ENCODE measurements around the gene OR4D6. TPM values are rescaled to one million over a fixed set of nuclear protein-coding genes. Genes with fewer than 3 reads are reported as not detected.

OR4D6 gene
- total RNA-seq, 1 donor from 2014 or later, result not detected

DNA sequence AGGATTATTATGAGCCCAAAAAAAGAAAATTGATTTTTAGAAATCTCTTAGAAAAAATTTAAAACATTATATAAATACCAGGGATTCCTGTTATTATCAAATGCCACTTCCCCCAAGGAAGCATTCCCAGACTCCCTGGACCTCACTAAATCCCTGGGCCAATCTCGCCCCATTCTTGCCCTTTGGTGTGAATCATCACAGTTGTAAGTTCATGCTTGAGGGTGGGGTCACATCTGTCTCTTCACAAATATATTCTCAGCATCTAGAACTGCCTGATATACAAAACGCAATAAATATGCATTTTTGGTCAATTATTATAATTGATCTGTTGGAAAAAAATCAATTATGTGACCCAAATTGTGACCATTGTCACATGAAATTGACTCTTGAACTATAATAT, 8.3 kb upstream of the OR4D6 start:
- no peaks in the 10 kb centered on the region for H3K36me3 Mint-ChIP-seq (ENCODE audit: low read depth)
- intact Hi-C loops (cut with micrococcal nuclease), result no loop called here
- H3K27ac Mint-ChIP-seq, result no peak overlapping the region
- H3K4me3 Mint-ChIP-seq, result no peak overlapping the region
- DNase-seq, result peak; percentile 4
- H3K4me1 Mint-ChIP-seq, result no peaks in the 10 kb centered on the region
- H3K27me3 Mint-ChIP-seq, result peaks cover 7% of the 10 kb centered on the region
- H3K9me3 Mint-ChIP-seq, result no peaks in the 10 kb centered on the region

DNA sequence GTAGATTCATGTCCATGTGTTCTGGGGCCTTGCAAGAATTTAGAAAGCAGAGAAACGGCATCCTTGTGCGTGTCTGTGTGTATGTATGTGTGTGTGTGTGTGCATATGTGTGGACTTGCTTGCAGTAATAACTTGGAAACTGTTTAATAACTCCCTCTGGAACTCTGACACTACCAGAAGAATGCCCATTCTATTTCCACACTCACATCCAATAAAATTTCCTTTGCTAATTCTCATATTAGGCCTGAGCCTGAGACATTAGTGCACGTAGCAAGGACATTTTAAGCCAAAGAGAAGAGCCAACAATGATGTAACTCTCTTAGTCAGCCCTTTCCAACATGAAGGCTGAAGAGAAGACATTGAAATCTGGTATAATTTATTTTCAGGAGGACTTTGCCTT, 3.2 kb downstream of the OR4D6 start:
- H3K4me1 Mint-ChIP-seq, result no peaks in the 10 kb centered on the region
- H3K27ac Mint-ChIP-seq, result no peak overlapping the region
- H3K4me3 Mint-ChIP-seq, result no peak overlapping the region
- intact Hi-C loops (cut with micrococcal nuclease), result no loop called here
- H3K27me3 Mint-ChIP-seq, result peaks cover 8% of the 10 kb centered on the region
- no peaks in the 10 kb centered on the region for H3K9me3 Mint-ChIP-seq
- no peak for DNase-seq
- H3K36me3 Mint-ChIP-seq (ENCODE audit: low read depth), result no peaks in the 10 kb centered on the region

DNA sequence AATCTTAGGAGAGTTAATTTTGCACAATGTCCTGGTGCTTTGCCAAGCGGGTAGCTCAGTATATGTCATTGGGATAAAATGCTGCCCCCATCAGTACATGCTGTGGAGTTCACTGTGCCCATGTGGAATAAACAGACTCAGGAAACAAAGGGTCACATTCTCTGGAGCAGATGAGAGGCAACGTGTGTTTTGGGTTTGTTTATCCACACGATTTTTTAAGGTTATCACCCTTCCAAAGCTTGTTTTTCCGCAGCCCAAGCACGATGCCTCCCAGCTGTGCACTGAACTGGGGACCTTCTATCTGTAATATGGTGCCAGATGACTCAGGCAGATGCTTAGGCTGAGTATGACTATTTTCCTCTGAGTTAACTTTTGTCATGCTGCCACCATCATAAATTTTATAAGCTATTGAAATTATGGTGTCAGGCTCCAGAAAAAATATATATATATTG, 6.5 kb downstream of the OR4D6 start:
- no peak overlapping the region for H3K27ac Mint-ChIP-seq

DNA sequence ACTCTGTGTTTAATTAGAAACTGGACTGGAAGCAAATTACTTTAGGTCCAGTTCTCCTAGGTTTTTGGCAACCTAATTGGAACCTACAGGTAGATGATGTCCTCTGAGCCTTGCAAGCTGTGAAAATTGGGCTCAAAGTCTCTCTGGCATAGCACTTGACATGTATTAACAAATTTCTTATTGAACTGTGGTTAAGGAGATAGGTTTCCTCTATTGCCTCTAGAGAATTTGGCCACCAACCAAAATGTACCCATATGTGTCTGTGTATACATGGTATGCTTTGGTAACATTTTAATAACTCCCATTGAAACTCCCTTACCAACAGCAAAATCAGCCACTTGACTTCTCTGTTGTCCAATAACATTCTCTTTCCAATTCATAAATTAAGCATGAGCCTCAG, 16.3 kb downstream of the OR4D6 start, which contains the start of gene OR4D10:
TSS of gene OR4D10 (plus strand) at position 301 of the 400 bp plus-strand sequence. CDS start 4,115 bp downstream, outside the sequence.
- Mint-ChIP-seq H3K27ac (no peak within 1 kb of the TSS), H3K4me3 (no peak within 1 kb of the TSS), H3K4me1 (no peaks in the 10 kb centered on the region), H3K9me3 (no peaks in the 10 kb centered on the region), H3K36me3 (ENCODE audit: low read depth) (no peaks in the 10 kb centered on the region), H3K27me3 (peaks cover 4% of the 10 kb centered on the region)
- no peak for DNase-seq
- intact Hi-C loops (cut with micrococcal nuclease), result no loop called here

More for the DNA sequence above, 6.5 kb downstream of the OR4D6 start:
- Mint-ChIP-seq H3K9me3 (no peaks in the 10 kb centered on the region), H3K36me3 (ENCODE audit: low read depth) (no peaks in the 10 kb centered on the region), H3K4me1 (no peaks in the 10 kb centered on the region), H3K4me3 (no peak overlapping the region), H3K27me3 (peaks cover 9% of the 10 kb centered on the region)
- intact Hi-C loops (cut with micrococcal nuclease), result no loop called here
- no peak for DNase-seq

DNA sequence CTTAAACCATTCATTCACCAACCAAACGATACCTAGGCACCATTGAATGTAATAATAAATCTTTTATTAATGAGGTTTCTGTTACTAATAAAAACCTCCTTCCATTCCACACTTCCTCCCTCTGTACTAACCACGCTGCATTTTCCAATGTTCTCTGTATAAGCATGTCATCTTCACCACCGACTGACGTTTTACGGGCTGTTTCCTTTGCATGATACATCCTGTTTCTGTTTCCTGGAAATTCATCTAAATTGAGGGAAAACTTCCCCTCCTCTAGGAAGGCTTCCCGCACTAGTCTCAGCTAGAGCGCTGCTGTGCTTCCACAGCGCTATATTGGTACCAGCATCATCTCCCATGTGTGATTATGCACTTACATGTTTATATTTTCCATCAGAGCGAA, 18.4 kb downstream of the OR4D6 start:
- Mint-ChIP-seq H3K27me3 (peaks cover 10% of the 10 kb centered on the region), H3K4me1 (no peaks in the 10 kb centered on the region), H3K4me3 (no peak overlapping the region), H3K27ac (no peak overlapping the region), H3K36me3 (ENCODE audit: low read depth) (no peaks in the 10 kb centered on the region), H3K9me3 (no peaks in the 10 kb centered on the region)
- no peak for DNase-seq
- intact Hi-C loops (cut with micrococcal nuclease), result no loop called here

DNA sequence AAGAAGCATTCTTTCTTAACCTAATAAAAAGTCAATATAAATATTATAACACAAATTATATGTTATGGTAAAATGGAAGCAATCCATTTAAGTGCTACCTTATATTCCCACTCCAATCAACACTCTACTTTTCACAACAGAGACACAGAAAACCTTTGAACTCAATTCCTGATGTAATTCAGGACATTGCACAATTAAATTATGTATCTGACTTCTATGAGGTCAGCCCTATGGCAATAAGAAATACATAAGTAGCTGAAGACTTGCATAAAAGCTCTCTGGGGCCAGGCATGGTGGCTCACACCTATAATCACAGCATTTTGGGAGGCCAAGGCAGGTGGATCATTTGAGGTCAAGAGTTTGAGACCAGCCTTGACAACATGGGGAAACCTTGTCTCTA, 23.1 kb downstream of the OR4D6 start:
- Mint-ChIP-seq H3K4me3 (no peak overlapping the region), H3K9me3 (no peaks in the 10 kb centered on the region), H3K36me3 (ENCODE audit: low read depth) (no peaks in the 10 kb centered on the region), H3K4me1 (no peaks in the 10 kb centered on the region), H3K27ac (no peak overlapping the region), H3K27me3 (peaks cover 8% of the 10 kb centered on the region)
- no peak for DNase-seq
- intact Hi-C loops (cut with micrococcal nuclease), result no loop called here

DNA sequence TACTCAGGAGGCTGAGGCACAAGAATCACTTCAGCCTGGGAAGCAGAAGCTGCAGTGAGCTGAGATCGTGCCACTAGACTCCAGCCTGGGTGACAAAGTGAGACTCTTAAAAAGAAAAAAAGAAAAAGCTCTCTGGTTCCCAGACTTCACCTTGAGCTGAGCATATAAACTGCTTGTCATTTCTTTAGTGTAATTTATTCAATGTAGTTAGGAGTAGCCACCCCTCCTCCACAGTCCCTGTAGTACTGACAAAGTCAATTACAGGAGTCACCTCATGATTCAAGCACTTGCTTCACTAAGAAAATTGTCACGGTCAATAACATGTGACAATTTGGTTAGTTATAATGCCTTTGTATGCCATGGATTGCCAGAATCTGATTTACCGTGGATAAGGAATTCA, 23.6 kb downstream of the OR4D6 start:
- Mint-ChIP-seq H3K4me1 (no peaks in the 10 kb centered on the region), H3K27me3 (peaks cover 11% of the 10 kb centered on the region), H3K4me3 (no peak overlapping the region), H3K27ac (no peak overlapping the region), H3K9me3 (no peaks in the 10 kb centered on the region), H3K36me3 (ENCODE audit: low read depth) (no peaks in the 10 kb centered on the region)
- intact Hi-C loops (cut with micrococcal nuclease), result no loop called here
- no peak for DNase-seq

DNA sequence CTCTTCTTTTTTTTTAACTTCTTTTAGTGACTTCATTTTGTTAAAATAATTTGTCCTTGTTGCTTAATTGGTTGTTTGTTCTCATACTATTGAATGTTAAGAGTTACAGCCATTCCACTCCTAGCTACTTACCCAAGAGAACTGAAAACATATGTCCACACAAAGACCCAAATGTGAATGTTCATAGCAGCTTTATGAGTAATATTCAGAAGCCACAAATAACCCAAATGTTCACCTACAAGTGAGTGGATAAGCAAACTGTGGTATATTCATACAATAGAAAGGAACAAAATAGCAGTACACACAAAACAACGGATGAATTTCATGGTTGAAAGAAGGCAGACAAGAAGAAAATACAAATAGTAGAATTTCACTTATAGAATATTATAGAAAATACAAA, 45.2 kb downstream of the OR4D6 start:
- Mint-ChIP-seq H3K27me3 (peaks cover 12% of the 10 kb centered on the region), H3K36me3 (ENCODE audit: low read depth) (no peaks in the 10 kb centered on the region)

DNA sequence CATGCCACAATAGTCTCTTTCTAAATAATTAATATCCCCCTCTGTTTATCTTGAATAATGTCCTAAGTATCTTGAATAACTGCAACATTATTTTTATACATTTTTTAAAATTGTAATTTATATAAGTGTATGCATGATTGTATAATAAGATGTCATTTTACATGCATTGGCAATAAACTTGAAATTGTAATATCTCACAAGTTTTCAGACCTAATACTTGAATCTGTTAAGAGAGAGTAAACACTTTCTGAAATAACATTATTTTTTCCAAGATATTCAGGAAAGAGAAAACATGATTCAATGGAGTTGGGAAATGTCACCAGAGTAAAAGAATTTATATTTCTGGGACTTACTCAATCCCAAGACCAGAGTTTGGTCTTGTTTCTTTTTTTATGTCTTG, 46.5 kb downstream of the OR4D6 start, which contains the start of gene OR4D11:
TSS of gene OR4D11 (plus strand) at position 301 of the 400 bp plus-strand sequence. CDS start at position 301, 0 bp downstream.
- Mint-ChIP-seq H3K36me3 (ENCODE audit: low read depth) (no peaks in the 10 kb centered on the region), H3K27me3 (peaks cover 6% of the 10 kb centered on the region), H3K4me3 (no peak within 1 kb of the TSS), H3K27ac (no peak within 1 kb of the TSS), H3K4me1 (peaks cover 5% of the 10 kb centered on the region), H3K9me3 (peaks cover 4% of the 10 kb centered on the region)
- intact Hi-C loops (cut with micrococcal nuclease), result no loop called here
- DNase-seq, result no peak

More for the DNA sequence above, 45.2 kb downstream of the OR4D6 start:
- H3K4me1 Mint-ChIP-seq, result peaks cover 5% of the 10 kb centered on the region
- no peak overlapping the region for H3K4me3 Mint-ChIP-seq
- intact Hi-C loops (cut with micrococcal nuclease), result no loop called here
- no peak for DNase-seq
- no peak overlapping the region for H3K27ac Mint-ChIP-seq
- H3K9me3 Mint-ChIP-seq, result peaks cover 6% of the 10 kb centered on the region

Other genes starting within 250 kb of the OR4D6 start
- not detected in 2 replicates for gene MPEG1, start 244.0 kb upstream of the OR4D6 start, total RNA-seq
- not detected in 2 replicates for gene OR5AN1, start 98.1 kb upstream of the OR4D6 start, total RNA-seq
- not detected in 2 replicates for gene OR5A2, start 30.5 kb upstream of the OR4D6 start, total RNA-seq
- gene OR5A1, start 20.5 kb upstream of the OR4D6 start, total RNA-seq, result not detected in 2 replicates
- gene OR4D10, start 16.4 kb downstream of the OR4D6 start, total RNA-seq, result not detected in 2 replicates
- not detected in 2 replicates for gene OR4D11, start 46.6 kb downstream of the OR4D6 start, total RNA-seq
- not detected in 2 replicates for gene OR4D9, start 54.6 kb downstream of the OR4D6 start, total RNA-seq
- gene OSBP, start 158.8 kb downstream of the OR4D6 start, total RNA-seq, result 39.7 and 40.1 TPM in 2 replicates
- gene PATL1, start 212.1 kb downstream of the OR4D6 start, total RNA-seq, result 72.4 and 76.1 TPM in 2 replicates